ENCODE measurements around the gene SPATA1. TPM values are rescaled to one million over a fixed set of nuclear protein-coding genes. Genes with fewer than 3 reads are reported as not detected.

The SPATA1 gene
- total and polyA plus RNA-seq, 2 of the 13 experiments (the other 11 are each of a cell fraction or from before 2014, with no cell fraction given) = 0.70 to 1.4 TPM

DNA sequence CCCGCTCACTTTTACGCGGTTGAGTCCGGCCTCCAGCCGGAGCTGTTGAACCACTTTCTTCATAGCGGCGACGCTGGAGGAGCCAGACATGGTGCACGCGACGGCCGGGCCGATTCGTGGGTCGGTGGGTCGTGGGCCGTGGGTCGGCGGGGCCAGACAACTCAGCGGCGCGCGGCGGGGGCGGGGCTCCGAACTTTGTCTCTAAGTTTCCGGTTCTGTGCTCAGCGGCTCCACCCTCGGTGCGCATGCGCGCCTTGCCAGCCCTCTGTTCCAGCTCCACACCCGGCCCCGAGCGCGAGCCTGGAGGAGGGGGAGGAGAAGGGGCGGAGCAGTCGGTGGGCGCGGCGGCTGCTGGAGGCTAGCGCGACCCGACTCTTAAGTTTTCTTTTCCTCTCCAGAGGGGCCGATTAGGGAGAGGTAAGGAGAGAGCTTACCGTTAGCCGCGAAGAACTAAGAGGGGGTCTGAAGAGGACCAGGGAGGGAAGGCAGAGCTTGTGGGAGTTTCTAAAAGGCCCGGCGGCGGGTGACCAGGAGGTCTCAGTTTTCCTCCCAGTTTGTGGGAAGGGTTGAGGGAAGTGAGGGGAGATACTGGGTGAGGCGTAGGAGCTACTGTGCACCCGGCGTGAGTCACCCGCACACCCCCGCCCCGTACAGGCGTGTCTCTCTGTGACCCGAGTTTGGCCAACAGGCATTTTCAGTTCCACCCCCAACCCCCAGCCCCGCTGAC is at the start of gene SPATA1, which contains the start of gene GNG5 (continued):
- TF ChIP-seq, protein P1, sequence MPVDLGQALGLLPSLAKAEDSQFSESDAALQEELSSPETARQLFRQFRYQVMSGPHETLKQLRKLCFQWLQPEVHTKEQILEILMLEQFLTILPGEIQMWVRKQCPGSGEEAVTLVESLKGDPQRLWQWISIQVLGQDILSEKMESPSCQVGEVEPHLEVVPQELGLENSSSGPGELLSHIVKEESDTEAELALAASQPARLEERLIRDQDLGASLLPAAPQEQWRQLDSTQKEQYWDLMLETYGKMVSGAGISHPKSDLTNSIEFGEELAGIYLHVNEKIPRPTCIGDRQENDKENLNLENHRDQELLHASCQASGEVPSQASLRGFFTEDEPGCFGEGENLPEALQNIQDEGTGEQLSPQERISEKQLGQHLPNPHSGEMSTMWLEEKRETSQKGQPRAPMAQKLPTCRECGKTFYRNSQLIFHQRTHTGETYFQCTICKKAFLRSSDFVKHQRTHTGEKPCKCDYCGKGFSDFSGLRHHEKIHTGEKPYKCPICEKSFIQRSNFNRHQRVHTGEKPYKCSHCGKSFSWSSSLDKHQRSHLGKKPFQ (CRISPR knock-in tag; IDR thresholded peaks at IDR 0.05; ENCODE audit: insufficient replicate concordance) = no peak
- TF ChIP-seq ZC3H4 (CRISPR knock-in tag; IDR thresholded peaks at IDR 0.05; ENCODE audit: borderline replicate concordance) (no peak), SOX13 (IDR thresholded peaks at IDR 0.05) (peak; percentile 53; the same call in 1 of the 2 replicates), SOX13 (CRISPR knock-in tag; conservative IDR thresholded peaks at IDR 0.05 in 1 of 2, IDR thresholded peaks at IDR 0.05 in 1 of 2) (no peak; a peak in 1 of 4 replicates), POLR2A (IDR thresholded peaks at IDR 0.05; ENCODE audit: insufficient read depth in 1 of 2, low read depth in 2 of 2, low read length in 2 of 2) (peak; percentile 65 to 90), ZFP36 (IDR thresholded peaks at IDR 0.05; ENCODE audit: borderline replicate concordance, low read depth, low read length, partially characterized antibody) (no peak), NCOA1 (CRISPR knock-in tag; IDR thresholded peaks at IDR 0.05) (no peak), GATA4 (IDR thresholded peaks at IDR 0.05; ENCODE audit: borderline replicate concordance, low read depth) (peak; percentile 19; the same call in 1 of the 2 replicates), SOX5 (CRISPR knock-in tag; IDR thresholded peaks at IDR 0.05; ENCODE audit: borderline replicate concordance) (peak; percentile 25; the same call in 1 of the 2 replicates), THAP11 (CRISPR knock-in tag; IDR thresholded peaks at IDR 0.05) (peak; percentile 6), ISL2 (CRISPR knock-in tag; IDR thresholded peaks at IDR 0.05) (peak; percentile 21; the same call in 1 of the 2 replicates), ZNF563 (CRISPR knock-in tag; IDR thresholded peaks at IDR 0.05) (no peak), ARID2 (CRISPR knock-in tag; IDR thresholded peaks at IDR 0.05; ENCODE audit: borderline replicate concordance) (no peak)
- TF ChIP-seq, protein P2, sequence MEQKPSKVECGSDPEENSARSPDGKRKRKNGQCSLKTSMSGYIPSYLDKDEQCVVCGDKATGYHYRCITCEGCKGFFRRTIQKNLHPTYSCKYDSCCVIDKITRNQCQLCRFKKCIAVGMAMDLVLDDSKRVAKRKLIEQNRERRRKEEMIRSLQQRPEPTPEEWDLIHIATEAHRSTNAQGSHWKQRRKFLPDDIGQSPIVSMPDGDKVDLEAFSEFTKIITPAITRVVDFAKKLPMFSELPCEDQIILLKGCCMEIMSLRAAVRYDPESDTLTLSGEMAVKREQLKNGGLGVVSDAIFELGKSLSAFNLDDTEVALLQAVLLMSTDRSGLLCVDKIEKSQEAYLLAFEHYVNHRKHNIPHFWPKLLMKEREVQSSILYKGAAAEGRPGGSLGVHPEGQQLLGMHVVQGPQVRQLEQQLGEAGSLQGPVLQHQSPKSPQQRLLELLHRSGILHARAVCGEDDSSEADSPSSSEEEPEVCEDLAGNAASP (CRISPR knock-in tag; IDR thresholded peaks at IDR 0.05; ENCODE audit: borderline replicate concordance) = no peak
- TF ChIP-seq, protein P3, sequence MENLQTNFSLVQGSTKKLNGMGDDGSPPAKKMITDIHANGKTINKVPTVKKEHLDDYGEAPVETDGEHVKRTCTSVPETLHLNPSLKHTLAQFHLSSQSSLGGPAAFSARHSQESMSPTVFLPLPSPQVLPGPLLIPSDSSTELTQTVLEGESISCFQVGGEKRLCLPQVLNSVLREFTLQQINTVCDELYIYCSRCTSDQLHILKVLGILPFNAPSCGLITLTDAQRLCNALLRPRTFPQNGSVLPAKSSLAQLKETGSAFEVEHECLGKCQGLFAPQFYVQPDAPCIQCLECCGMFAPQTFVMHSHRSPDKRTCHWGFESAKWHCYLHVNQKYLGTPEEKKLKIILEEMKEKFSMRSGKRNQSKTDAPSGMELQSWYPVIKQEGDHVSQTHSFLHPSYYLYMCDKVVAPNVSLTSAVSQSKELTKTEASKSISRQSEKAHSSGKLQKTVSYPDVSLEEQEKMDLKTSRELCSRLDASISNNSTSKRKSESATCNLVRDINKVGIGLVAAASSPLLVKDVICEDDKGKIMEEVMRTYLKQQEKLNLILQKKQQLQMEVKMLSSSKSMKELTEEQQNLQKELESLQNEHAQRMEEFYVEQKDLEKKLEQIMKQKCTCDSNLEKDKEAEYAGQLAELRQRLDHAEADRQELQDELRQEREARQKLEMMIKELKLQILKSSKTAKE (CRISPR knock-in tag; IDR thresholded peaks at IDR 0.05; ENCODE audit: borderline replicate concordance) = peak; percentile 62; the same call in 1 of the 2 replicates
- TF ChIP-seq, protein P4, sequence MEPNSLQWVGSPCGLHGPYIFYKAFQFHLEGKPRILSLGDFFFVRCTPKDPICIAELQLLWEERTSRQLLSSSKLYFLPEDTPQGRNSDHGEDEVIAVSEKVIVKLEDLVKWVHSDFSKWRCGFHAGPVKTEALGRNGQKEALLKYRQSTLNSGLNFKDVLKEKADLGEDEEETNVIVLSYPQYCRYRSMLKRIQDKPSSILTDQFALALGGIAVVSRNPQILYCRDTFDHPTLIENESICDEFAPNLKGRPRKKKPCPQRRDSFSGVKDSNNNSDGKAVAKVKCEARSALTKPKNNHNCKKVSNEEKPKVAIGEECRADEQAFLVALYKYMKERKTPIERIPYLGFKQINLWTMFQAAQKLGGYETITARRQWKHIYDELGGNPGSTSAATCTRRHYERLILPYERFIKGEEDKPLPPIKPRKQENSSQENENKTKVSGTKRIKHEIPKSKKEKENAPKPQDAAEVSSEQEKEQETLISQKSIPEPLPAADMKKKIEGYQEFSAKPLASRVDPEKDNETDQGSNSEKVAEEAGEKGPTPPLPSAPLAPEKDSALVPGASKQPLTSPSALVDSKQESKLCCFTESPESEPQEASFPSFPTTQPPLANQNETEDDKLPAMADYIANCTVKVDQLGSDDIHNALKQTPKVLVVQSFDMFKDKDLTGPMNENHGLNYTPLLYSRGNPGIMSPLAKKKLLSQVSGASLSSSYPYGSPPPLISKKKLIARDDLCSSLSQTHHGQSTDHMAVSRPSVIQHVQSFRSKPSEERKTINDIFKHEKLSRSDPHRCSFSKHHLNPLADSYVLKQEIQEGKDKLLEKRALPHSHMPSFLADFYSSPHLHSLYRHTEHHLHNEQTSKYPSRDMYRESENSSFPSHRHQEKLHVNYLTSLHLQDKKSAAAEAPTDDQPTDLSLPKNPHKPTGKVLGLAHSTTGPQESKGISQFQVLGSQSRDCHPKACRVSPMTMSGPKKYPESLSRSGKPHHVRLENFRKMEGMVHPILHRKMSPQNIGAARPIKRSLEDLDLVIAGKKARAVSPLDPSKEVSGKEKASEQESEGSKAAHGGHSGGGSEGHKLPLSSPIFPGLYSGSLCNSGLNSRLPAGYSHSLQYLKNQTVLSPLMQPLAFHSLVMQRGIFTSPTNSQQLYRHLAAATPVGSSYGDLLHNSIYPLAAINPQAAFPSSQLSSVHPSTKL (CRISPR knock-in tag; IDR thresholded peaks at IDR 0.05) = peak; percentile 70
- TF ChIP-seq, protein P5, sequence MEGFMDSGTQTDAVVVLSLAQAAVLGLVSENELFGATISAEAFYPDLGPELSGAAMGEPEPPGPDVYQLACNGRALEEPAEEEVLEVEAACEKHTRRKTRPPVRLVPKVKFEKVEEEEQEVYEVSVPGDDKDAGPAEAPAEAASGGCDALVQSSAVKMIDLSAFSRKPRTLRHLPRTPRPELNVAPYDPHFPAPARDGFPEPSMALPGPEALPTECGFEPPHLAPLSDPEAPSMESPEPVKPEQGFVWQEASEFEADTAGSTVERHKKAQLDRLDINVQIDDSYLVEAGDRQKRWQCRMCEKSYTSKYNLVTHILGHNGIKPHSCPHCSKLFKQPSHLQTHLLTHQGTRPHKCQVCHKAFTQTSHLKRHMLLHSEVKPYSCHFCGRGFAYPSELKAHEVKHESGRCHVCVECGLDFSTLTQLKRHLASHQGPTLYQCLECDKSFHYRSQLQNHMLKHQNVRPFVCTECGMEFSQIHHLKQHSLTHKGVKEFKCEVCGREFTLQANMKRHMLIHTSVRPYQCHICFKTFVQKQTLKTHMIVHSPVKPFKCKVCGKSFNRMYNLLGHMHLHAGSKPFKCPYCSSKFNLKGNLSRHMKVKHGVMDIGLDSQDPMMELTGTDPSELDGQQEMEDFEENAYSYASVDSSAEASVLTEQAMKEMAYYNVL (CRISPR knock-in tag; IDR thresholded peaks at IDR 0.05; ENCODE audit: borderline replicate concordance) = peak; percentile 77; the same call in 1 of the 2 replicates
